CD4-positive, alpha-beta T cell treated with Interleukin-4 for 1 hour (primary cell): ENCODE results near the gene HERC3.

ENCODE experiments used
- DNase-seq, 2 donors: peaks; one replicate each; pipeline ENCODE4 v3.0.0-alpha.2; 2020 to 2022

Gene HERC3

GRCh38 chr4:88591787-88592599, at the start of gene HERC3:
HERC3 (plus strand) TSS chr4:88592480; CDS start chr4:88605824, 13,344 bp downstream.
- DNase-seq = peak; percentile 88 to 91

GRCh38 chr4:88549815-88550214, 42.5 kb upstream of the HERC3 start:
- DNase-seq = no peak

- DNase-seq = no peak
These were observed 24.7 kb upstream of the HERC3 start for GRCh38 chr4:88567591-88567990.

- no peak for DNase-seq
These were observed 22.3 kb upstream of the HERC3 start for GRCh38 chr4:88570001-88570400.

GRCh38 chr4:88573276-88573980, 18.9 kb upstream of the HERC3 start:
- no peak for DNase-seq

- DNase-seq = no peak
These were observed 18.3 kb upstream of the HERC3 start for GRCh38 chr4:88573995-88574394.

GRCh38 chr4:88575186-88575585, 17.1 kb upstream of the HERC3 start:
- DNase-seq = no peak

GRCh38 chr4:88582493-88582892, 9.8 kb upstream of the HERC3 start:
- no peak for DNase-seq

- no peak for DNase-seq
These were observed 8.4 kb upstream of the HERC3 start for GRCh38 chr4:88583631-88584470.

GRCh38 chr4:88584471-88584900, 7.8 kb upstream of the HERC3 start:
- no peak for DNase-seq

- DNase-seq = no peak
These were observed 6.4 kb upstream of the HERC3 start for GRCh38 chr4:88585917-88586316.

GRCh38 chr4:88587306-88587705, 5.0 kb upstream of the HERC3 start:
- no peak for DNase-seq

- peak; percentile 80 to 83 for DNase-seq
These were observed 544 bp downstream of the HERC3 start for GRCh38 chr4:88592600-88593448.

- no peak for DNase-seq
These were observed 5.8 kb downstream of the HERC3 start for GRCh38 chr4:88597970-88598660.

GRCh38 chr4:88599298-88599697, 7.0 kb downstream of the HERC3 start:
- no peak for DNase-seq

GRCh38 chr4:88599714-88600113, 7.4 kb downstream of the HERC3 start:
- peak in 1 of 2 donors; percentile 12 for DNase-seq

GRCh38 chr4:88600176-88600838, 8.0 kb downstream of the HERC3 start:
- DNase-seq = peak in 1 of 2 donors; percentile 66

- no peak for DNase-seq
These were observed 12.8 kb downstream of the HERC3 start for GRCh38 chr4:88604978-88605678.

GRCh38 chr4:88605736-88606135, 13.5 kb downstream of the HERC3 start:
- DNase-seq = peak; percentile 21 to 54

GRCh38 chr4:88606832-88607231, 14.6 kb downstream of the HERC3 start:
- DNase-seq = no peak
